ENCODE data around the gene SLC22A16.

The SLC22A16 gene

GRCh38 chr6:110447761-110448160 lies 28.7 kb downstream of the SLC22A16 start:
- no peak for DNase-seq (ENCODE audit: low read depth in 3 of 3)

GRCh38 chr6:110446405-110446804 lies 30.0 kb downstream of the SLC22A16 start:
- DNase-seq (ENCODE audit: low read depth in 3 of 3), result no peak

- no peak for DNase-seq (ENCODE audit: low read depth in 3 of 3)
Observed at GRCh38 chr6:110440026-110440425, 36.4 kb downstream of the SLC22A16 start.

GRCh38 chr6:110439356-110439755 lies 37.1 kb downstream of the SLC22A16 start:
- no peak for DNase-seq (ENCODE audit: low read depth in 3 of 3)

- DNase-seq (ENCODE audit: low read depth in 3 of 3), result no peak
Observed at GRCh38 chr6:110434961-110435602, 41.3 kb downstream of the SLC22A16 start.

- no peak for DNase-seq (ENCODE audit: low read depth in 3 of 3)
Observed at GRCh38 chr6:110432285-110432900, 44.0 kb downstream of the SLC22A16 start.

GRCh38 chr6:110430741-110431140 lies 45.7 kb downstream of the SLC22A16 start:
- DNase-seq (ENCODE audit: low read depth in 3 of 3), result no peak

GRCh38 chr6:110430236-110430635 lies 46.2 kb downstream of the SLC22A16 start:
- no peak for DNase-seq (ENCODE audit: low read depth in 3 of 3)

- no peak for DNase-seq (ENCODE audit: low read depth in 3 of 3)
Observed at GRCh38 chr6:110428153-110428552, 48.3 kb downstream of the SLC22A16 start.

- DNase-seq (ENCODE audit: low read depth in 3 of 3), result no peak
Observed at GRCh38 chr6:110425816-110426215, 50.6 kb downstream of the SLC22A16 start.

GRCh38 chr6:110422444-110422822 lies 54.0 kb downstream of the SLC22A16 start:
- no peak for DNase-seq (ENCODE audit: low read depth in 3 of 3)

GRCh38 chr6:110421749-110422443 lies 54.5 kb downstream of the SLC22A16 start:
- no peak for DNase-seq (ENCODE audit: low read depth in 3 of 3)

- DNase-seq (ENCODE audit: low read depth in 3 of 3), result no peak
Observed at GRCh38 chr6:110419028-110419739, 57.2 kb downstream of the SLC22A16 start.

- no peak for DNase-seq (ENCODE audit: low read depth in 3 of 3)
Observed at GRCh38 chr6:110418594-110418993, 57.8 kb downstream of the SLC22A16 start.

GRCh38 chr6:110415086-110415916 lies 61.1 kb downstream of the SLC22A16 start, which contains the start of gene DDO:
Gene DDO, minus strand, starts transcription at chr6:110415575. Its CDS starts 2,113 bp downstream, at chr6:110413462.
- DNase-seq (ENCODE audit: low read depth in 3 of 3), result no peak

- DNase-seq (ENCODE audit: low read depth in 3 of 3), result no peak
Observed at GRCh38 chr6:110414669-110415068, 61.7 kb downstream of the SLC22A16 start.

- no peak for DNase-seq (ENCODE audit: low read depth in 3 of 3)
Observed at GRCh38 chr6:110412360-110412759, 64.1 kb downstream of the SLC22A16 start.

GRCh38 chr6:110410511-110410910 lies 65.9 kb downstream of the SLC22A16 start:
- no peak for DNase-seq (ENCODE audit: low read depth in 3 of 3)

- no peak for DNase-seq (ENCODE audit: low read depth in 3 of 3)
Observed at GRCh38 chr6:110409794-110410193, 66.6 kb downstream of the SLC22A16 start.

- no peak for DNase-seq (ENCODE audit: low read depth in 3 of 3)
Observed at GRCh38 chr6:110408901-110409300, 67.5 kb downstream of the SLC22A16 start.

GRCh38 chr6:110404607-110405006 lies 71.8 kb downstream of the SLC22A16 start:
- DNase-seq (ENCODE audit: low read depth in 3 of 3), result no peak

All from stimulated activated CD4-positive, alpha-beta T cell treated with anti-CD3 and anti-CD28 coated beads, TNF-alpha, amount 100 ng/mL, for 24 hours (primary cell).